Stimulated activated effector memory CD8-positive, alpha-beta T cell treated with anti-CD3 and anti-CD28 coated beads, Interleukin-12 subunit alpha, Interleukin-12 subunit beta, amount 100 ng/mL, for 72 hours (primary cell): ENCODE results near the gene CFAP410.
"Not testable (repeated sequence)": the region's sequence is repeated elsewhere in the genome, so short reads cannot be mapped to it uniquely, and the experiment has no call there.

ENCODE experiments used
- ATAC-seq: fragments of 150-1000 bp; cut with Tn5 transposase; 2 replicates; pipeline ENCODE4 v1.10.0; 2021
- DNase-seq, 2 donors: peaks; one replicate each; pipeline ENCODE4 v3.0.0; 2021 to 2022; ENCODE audit warnings: low spot score in 2 of 2
- H3K27ac Mint-ChIP-seq: one replicate; pipeline ENCODE4 v1.8.0; 2022; ENCODE audit warnings: mild to moderate bottlenecking, mixed read lengths
- H3K36me3 Mint-ChIP-seq: one replicate; pipeline ENCODE4 v1.8.0; 2022; ENCODE audit warnings: mild to moderate bottlenecking, mixed read lengths
- H3K4me1 Mint-ChIP-seq: one replicate; pipeline ENCODE4 v1.8.0; 2022; ENCODE audit warnings: mixed read lengths
- H3K4me3 Mint-ChIP-seq: one replicate; pipeline ENCODE4 v1.8.0; 2022; ENCODE audit warnings: mild to moderate bottlenecking, mixed read lengths
- H3K9me3 Mint-ChIP-seq: one replicate; pipeline ENCODE4 v1.8.0; 2022; ENCODE audit warnings: mixed read lengths

The CFAP410 gene

GRCh38 chr21:44306936-44307704 is 32.1 kb downstream of the CFAP410 start:
- DNase-seq: no peak
- H3K4me3 Mint-ChIP-seq: no peak overlapping the region
- peak overlapping the region; percentile 79 for H3K27ac Mint-ChIP-seq
- H3K36me3 Mint-ChIP-seq: peaks cover 49% of the 10 kb centered on the region
- no peaks in the 10 kb centered on the region for H3K9me3 Mint-ChIP-seq
- H3K4me1 Mint-ChIP-seq: peaks cover 28% of the 10 kb centered on the region
- ATAC-seq: no peak

GRCh38 chr21:44305691-44306090 is 33.5 kb downstream of the CFAP410 start:
- DNase-seq: no peak
- peaks cover 42% of the 10 kb centered on the region for H3K4me1 Mint-ChIP-seq
- H3K9me3 Mint-ChIP-seq: no peaks in the 10 kb centered on the region
- no peak for ATAC-seq
- H3K36me3 Mint-ChIP-seq: peaks cover 45% of the 10 kb centered on the region
- H3K27ac Mint-ChIP-seq: no peak overlapping the region
- no peak overlapping the region for H3K4me3 Mint-ChIP-seq

- Mint-ChIP-seq H3K9me3 (no peaks in the 10 kb centered on the region), H3K27ac (no peak overlapping the region), H3K4me1 (peaks cover 44% of the 10 kb centered on the region), H3K4me3 (no peak overlapping the region), H3K36me3 (peaks cover 45% of the 10 kb centered on the region)
- DNase-seq: no peak
- peak; percentile 48 for ATAC-seq
Measured at GRCh38 chr21:44304877-44305293, 34.3 kb downstream of the CFAP410 start.

GRCh38 chr21:44304011-44304616 is 35.1 kb downstream of the CFAP410 start:
- no peak for DNase-seq
- Mint-ChIP-seq H3K4me1 (peaks cover 44% of the 10 kb centered on the region), H3K27ac (no peak overlapping the region), H3K4me3 (no peak overlapping the region), H3K36me3 (peaks cover 49% of the 10 kb centered on the region), H3K9me3 (no peaks in the 10 kb centered on the region)
- no peak for ATAC-seq

GRCh38 chr21:44303490-44303981 is 35.7 kb downstream of the CFAP410 start:
- H3K36me3 Mint-ChIP-seq: peaks cover 50% of the 10 kb centered on the region

GRCh38 chr21:44302573-44303401 is 36.4 kb downstream of the CFAP410 start:
- peak overlapping the region; percentile 29 for H3K27ac Mint-ChIP-seq
- not testable (repeated sequence) for H3K9me3 Mint-ChIP-seq, DNase-seq, ATAC-seq
- peaks cover 44% of the 10 kb centered on the region for H3K36me3 Mint-ChIP-seq
- H3K4me3 Mint-ChIP-seq: peak overlapping the region; percentile 76
- peaks cover 50% of the 10 kb centered on the region for H3K4me1 Mint-ChIP-seq

More at GRCh38 chr21:44303490-44303981, 35.7 kb downstream of the CFAP410 start:
- ATAC-seq: no peak
- Mint-ChIP-seq H3K27ac (no peak overlapping the region), H3K4me3 (no peak overlapping the region), H3K9me3 (no peaks in the 10 kb centered on the region), H3K4me1 (peaks cover 47% of the 10 kb centered on the region)
- no peak for DNase-seq

GRCh38 chr21:44301961-44302406 is 37.2 kb downstream of the CFAP410 start:
- peak overlapping the region; percentile 76 for H3K4me3 Mint-ChIP-seq
- H3K4me1 Mint-ChIP-seq: peaks cover 48% of the 10 kb centered on the region
- ATAC-seq (no peak), DNase-seq (no peak)
- peak overlapping the region; percentile 29 for H3K27ac Mint-ChIP-seq
- H3K9me3 Mint-ChIP-seq: no peaks in the 10 kb centered on the region
- H3K36me3 Mint-ChIP-seq: peaks cover 36% of the 10 kb centered on the region

- ATAC-seq: no peak
- Mint-ChIP-seq H3K27ac (peak overlapping the region; percentile 89), H3K36me3 (peaks cover 32% of the 10 kb centered on the region), H3K9me3 (no peaks in the 10 kb centered on the region), H3K4me1 (peaks cover 48% of the 10 kb centered on the region), H3K4me3 (peak overlapping the region; percentile 76)
- DNase-seq: no peak
Measured at GRCh38 chr21:44301141-44301540, 38.0 kb downstream of the CFAP410 start.

GRCh38 chr21:44300262-44300959 is 38.8 kb downstream of the CFAP410 start:
- Mint-ChIP-seq H3K36me3 (peaks cover 32% of the 10 kb centered on the region), H3K27ac (peak overlapping the region; percentile 89)

GRCh38 chr21:44299458-44300261 is 39.5 kb downstream of the CFAP410 start, which contains the start of gene PFKL:
Gene PFKL, plus strand, starts transcription at chr21:44300053. Its CDS starts 53 bp downstream, at chr21:44300106.
- Mint-ChIP-seq H3K4me1 (peaks cover 41% of the 10 kb centered on the region), H3K27ac (peak within 1 kb of the TSS; percentile 89), H3K36me3 (peaks cover 25% of the 10 kb centered on the region), H3K9me3 (no peaks in the 10 kb centered on the region), H3K4me3 (peak within 1 kb of the TSS; percentile 76)
- ATAC-seq (peak; percentile 83), DNase-seq (peak; percentile 56 to 79)

More at GRCh38 chr21:44300262-44300959, 38.8 kb downstream of the CFAP410 start:
- Mint-ChIP-seq H3K9me3 (no peaks in the 10 kb centered on the region), H3K4me3 (peak overlapping the region; percentile 76), H3K4me1 (peaks cover 48% of the 10 kb centered on the region)
- peak; percentile 48 to 78 for DNase-seq
- peak; percentile 55 for ATAC-seq

GRCh38 chr21:44299085-44299457 is 40.1 kb downstream of the CFAP410 start:
- H3K9me3 Mint-ChIP-seq: no peaks in the 10 kb centered on the region
- H3K36me3 Mint-ChIP-seq: peaks cover 24% of the 10 kb centered on the region
- no peak for DNase-seq
- H3K4me1 Mint-ChIP-seq: peaks cover 40% of the 10 kb centered on the region
- no peak for ATAC-seq
- peak overlapping the region; percentile 75 for H3K27ac Mint-ChIP-seq
- H3K4me3 Mint-ChIP-seq: peak overlapping the region; percentile 76

- Mint-ChIP-seq H3K9me3 (no peaks in the 10 kb centered on the region), H3K4me1 (peaks cover 40% of the 10 kb centered on the region), H3K36me3 (peaks cover 19% of the 10 kb centered on the region), H3K27ac (peak overlapping the region; percentile 75), H3K4me3 (peak overlapping the region; percentile 76)
- DNase-seq (no peak), ATAC-seq (no peak)
Measured at GRCh38 chr21:44298301-44298700, 40.9 kb downstream of the CFAP410 start.

- Mint-ChIP-seq H3K27ac (peak overlapping the region; percentile 75), H3K4me3 (peak overlapping the region; percentile 76), H3K4me1 (peaks cover 39% of the 10 kb centered on the region), H3K9me3 (no peaks in the 10 kb centered on the region), H3K36me3 (peaks cover 16% of the 10 kb centered on the region)
- ATAC-seq (peak; percentile 65), DNase-seq (peak; percentile 57 to 81)
Measured at GRCh38 chr21:44297525-44298290, 41.5 kb downstream of the CFAP410 start.
